Left renal pelvis (tissue), 4 donors: ENCODE data around the gene SCUBE1. TPM values are rescaled to one million over a fixed set of nuclear protein-coding genes. Genes with fewer than 3 reads are reported as not detected.
A peak's percentile ranks its signal among the peaks of the same experiment; 100 is the strongest.

ENCODE experiments used
- DNase-seq, 4 donors: peaks; one replicate each; pipeline ENCODE4 v3.0.0-alpha.2; 2013; ENCODE audit warnings: low read depth in 4 of 4, low spot score in 3 of 4
- polyA plus RNA-seq, 4 donors: library from polyadenylated mRNA; unstranded; fragments of 120-200 nt; gene quantifications; one replicate each; pipeline ENCODE4 v1.2.1, GENCODE V29; 2013; ENCODE audit not compliant: insufficient read length in 4 of 4

Gene SCUBE1
- polyA plus RNA-seq = 10 to 100 TPM in 2 of 4 donors, 1 to 10 TPM in 2; 7.7 to 42.2 (median 9.9) TPM

DNA sequence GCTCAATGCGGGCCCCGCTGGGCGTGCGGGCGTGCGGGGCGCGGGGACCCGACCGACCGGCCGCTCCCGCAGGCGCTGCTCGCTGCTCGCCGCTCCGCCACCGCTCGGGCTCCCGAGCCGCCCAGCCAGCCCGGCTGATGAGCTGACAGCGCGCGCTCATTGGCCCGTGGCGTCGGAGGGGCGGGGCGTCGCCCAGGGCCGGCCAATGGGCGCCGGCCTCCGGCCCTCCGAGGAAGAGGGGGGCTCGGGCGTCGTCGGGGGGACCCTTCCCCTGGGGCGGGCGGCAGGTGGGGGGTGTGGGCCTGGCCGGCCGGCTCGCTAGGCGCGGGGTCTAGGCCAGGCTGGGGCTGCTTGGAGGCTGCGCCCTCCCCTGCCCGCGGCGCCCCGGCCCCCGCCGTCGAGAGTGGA is at the start of gene SCUBE1:
SCUBE1 (minus strand) TSS at position 111 of the 408 bp plus-strand sequence. CDS start 111 bp downstream, outside the sequence.
- peak in 3 of 4 donors; percentile 45 to 54 (median 52) for DNase-seq

DNA sequence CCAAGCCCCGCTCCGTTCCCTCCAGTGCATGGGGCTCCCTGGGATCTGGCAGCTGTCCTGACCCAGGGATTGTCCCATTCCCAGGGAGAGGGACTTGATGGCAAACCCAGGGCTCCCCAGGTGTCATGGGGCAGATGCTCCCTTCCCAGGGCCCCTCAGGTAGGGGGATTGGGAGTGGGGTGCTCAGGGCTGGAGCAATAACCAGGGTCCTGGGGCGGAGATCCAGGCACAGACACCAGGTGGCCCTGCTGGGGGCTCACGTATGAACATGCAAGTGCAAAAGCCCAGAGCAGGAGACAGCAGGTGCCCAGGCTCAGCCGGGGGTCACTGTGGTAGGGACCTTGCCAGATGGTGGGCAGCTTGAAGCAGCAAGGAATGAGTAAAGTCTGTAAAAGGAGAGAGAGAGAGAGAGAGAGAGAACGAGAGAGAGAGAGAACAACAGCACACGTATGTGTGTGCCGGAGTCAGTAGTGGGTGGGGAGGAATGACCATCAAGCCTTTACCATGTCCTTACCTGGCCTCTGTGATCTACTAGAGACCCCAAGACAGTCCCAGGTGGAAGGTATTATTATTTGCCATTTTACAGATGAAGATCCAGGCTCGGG is 49.3 kb upstream of the SCUBE1 start:
- DNase-seq = no peak

DNA sequence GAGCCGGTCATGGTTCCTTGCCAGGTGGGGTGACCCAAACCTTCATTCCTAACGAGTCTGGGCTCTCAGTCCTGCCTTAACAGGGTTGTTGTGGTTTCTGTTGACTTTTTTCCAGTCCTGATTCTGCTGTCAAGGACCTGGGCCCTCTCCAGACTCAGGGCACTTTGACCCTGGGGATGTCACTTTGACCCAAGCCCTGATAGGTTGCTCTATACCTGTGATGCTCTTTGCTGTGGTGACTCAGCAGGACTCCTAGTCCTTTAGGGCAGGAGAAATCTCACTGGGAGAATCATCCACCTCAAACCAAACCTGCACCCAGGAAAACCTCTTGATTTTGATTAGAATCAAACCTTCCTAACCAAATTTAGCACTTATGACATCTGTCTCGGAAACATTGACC is 48.1 kb upstream of the SCUBE1 start:
- no peak for DNase-seq

DNA sequence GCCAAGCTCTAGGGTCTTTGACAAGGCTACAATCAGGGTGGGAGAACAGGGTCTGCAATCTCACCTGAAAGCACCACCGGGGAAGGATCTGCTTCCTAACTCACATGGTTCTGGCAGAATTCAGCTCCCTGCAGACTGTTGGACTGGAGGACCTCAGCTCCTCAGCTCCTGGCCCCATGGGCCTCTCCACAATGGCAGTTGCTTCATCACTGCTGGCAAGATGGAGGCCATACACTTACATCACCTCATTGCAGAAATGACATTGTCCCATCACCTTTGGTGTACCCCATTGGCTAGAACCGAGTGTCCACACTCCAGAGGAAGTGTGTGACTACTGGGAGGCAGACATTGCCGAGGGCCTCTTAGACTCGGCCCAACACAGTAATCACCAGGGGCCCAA is 47.7 kb upstream of the SCUBE1 start:
- no peak for DNase-seq

DNA sequence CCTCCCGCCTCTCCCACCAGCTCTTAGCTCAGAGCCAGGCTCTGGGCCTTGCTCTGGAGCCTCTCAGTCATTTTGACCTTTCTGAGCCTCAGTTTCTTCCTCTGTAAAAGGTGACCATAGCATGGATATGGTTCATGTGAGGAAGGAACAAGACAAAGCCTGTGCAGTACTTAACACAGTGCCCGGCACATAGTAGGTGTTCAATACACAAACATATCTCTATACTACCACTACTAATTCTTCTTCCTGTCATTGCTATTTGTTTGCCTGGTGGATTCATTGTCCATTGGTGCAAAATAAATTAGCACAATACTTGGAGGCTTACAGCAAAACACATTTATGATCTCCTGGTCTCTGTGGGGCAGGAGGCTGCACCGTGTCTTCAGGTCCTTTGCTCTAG is 47.0 kb upstream of the SCUBE1 start:
- no peak for DNase-seq

DNA sequence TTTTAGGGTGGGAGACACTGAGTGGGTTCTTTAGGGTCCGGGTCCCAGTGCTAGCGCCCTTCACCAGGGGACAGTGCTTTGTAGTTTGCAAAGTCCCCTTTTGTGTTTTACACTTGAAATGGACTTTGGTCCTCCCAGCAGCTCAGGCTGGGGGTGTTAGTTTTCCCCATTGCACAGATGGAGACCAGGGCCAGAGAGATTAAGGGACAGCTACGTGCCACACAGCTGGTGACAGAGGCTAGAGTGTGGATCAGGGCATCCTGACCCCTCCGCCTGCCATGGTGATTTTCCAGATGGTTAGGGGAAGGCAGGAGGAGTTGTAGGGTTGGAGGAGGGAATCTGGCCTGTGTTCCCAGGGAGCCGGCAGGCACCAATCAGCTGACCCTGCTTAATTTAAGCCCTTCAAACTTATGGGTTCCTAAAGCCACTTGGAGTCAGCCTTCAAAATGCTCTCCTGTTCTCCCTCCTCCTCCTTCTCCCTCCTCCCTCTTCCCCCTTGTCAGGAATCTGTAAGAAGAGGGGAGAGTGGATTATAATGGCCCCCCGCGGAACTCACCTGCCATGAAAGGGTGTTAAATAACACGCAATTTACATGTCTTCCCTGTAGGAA is 46.2 kb upstream of the SCUBE1 start:
- DNase-seq = no peak

DNA sequence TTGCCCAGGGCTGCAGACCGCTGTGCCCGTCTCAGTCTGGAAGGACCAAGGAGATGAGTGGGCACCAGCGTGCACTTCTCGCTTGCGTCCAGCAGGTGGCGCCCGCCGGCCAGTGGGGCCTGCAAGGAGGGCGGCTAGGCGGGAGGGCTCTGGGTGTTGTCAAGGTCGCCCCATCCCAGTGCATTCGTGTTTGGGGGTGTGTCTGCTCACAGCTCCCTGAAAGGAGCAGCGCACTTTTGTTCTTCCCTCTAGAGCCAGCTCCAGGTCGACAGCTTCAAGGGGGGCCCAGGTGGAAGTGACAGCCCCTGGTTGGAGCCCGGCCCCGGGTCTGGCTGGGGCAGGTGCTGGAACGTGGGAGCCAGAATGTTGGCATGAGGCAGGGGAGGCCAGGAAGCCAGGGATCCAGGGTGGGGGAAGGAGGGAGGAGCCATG is 45.3 kb upstream of the SCUBE1 start:
- no peak for DNase-seq

DNA sequence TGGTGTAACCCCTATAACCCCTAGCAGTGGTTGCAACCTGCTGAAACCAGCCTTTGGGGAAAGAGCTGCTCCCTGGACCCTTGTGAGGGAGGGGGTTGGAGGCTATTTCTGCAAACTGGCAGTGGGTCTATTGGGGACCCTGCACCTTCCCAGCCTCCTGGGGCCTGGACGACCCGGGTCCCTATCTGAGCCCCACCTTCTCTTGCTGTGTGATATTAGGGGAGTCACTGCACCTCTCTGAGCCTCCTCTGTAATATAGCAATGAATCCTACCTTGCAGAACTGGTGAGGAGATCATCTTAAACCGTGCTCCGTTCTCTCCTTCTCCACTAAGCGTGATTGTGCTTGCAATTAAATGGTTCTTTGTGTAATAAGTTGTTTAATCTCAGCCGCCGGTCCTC is 44.6 kb upstream of the SCUBE1 start:
- no peak for DNase-seq

DNA sequence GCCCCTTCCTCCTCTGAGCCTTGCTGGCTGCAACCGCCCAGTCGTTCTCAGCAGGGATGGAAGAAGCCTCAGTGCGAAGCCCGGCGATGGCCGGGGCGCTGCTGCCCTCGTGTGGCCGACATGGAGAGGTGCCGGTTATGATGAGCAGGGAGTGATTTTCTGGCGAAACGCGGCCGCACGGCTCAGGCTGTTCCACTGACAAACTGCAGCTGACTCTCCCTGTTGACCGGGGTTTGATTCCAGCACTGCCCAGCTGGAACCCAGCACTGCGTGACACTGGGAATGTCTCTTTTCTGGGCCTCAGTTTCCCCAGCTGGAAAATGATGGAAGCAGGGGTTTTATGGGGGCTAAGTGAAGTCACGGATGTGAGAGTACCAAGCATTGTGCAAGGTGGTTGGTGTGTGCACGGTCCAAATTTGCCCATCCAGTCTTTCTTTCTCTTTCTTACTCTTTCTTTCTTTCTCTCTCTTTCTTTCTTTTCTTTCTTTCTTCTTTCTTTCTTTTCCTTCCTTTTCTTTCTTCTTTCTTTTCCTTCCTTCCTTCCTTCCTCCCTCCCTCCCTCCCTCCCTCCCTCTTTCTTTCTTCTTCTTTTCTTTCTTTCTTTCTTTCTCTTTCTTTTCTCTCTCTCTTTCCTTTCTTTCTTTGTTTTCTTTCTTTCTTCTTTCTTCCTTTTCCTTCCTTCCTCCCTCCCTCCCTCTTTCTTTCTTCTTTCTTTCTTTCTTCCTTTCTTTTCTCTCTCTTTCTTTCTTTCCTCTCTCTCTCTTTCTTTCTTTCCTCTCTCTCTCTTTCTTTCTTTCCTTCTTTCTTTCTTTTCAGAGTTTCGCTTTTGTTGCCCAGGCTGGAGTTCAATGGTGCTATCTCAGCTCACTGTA is 42.8 kb upstream of the SCUBE1 start:
- peak; percentile 56 to 74 (median 66) for DNase-seq

DNA sequence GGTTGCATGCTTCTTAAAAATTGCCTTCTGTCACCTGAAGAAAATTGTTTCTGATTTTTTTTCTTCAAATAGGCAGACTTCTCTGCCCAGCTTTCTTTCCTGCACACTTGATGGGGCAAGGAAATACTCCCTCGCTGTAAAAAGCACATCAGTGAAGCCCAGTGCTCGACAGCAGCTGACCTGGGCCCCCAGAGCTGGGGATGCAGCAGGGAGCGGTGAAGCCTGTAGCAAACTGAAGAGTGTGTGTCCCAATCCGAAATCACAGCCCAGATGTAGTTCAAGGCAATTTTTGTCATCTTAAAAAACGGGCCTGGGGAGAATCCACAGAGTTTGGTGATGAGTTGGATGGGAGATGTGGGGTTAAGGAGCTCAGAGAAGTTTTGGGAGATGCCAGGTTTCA is 41.7 kb upstream of the SCUBE1 start:
- no peak for DNase-seq

DNA sequence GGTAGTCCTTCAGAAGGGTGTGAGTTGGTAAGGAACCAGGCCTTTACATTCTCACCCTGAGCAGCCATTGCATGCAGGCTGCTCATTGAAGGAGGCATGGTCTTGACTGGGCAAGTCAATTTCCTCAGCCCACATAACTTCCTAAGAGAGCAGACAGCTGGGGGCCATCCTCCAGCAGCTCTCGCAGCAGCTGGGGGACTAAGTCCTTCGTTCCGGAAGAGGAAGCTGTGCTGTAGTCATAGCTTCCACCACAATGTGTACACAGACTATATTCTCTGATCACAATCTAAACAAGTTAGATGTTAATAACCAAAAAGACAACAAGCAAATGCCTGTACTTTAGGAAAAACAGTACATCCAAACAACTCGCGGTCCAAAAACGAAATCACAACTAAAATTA is 38.5 kb upstream of the SCUBE1 start:
- DNase-seq = no peak

DNA sequence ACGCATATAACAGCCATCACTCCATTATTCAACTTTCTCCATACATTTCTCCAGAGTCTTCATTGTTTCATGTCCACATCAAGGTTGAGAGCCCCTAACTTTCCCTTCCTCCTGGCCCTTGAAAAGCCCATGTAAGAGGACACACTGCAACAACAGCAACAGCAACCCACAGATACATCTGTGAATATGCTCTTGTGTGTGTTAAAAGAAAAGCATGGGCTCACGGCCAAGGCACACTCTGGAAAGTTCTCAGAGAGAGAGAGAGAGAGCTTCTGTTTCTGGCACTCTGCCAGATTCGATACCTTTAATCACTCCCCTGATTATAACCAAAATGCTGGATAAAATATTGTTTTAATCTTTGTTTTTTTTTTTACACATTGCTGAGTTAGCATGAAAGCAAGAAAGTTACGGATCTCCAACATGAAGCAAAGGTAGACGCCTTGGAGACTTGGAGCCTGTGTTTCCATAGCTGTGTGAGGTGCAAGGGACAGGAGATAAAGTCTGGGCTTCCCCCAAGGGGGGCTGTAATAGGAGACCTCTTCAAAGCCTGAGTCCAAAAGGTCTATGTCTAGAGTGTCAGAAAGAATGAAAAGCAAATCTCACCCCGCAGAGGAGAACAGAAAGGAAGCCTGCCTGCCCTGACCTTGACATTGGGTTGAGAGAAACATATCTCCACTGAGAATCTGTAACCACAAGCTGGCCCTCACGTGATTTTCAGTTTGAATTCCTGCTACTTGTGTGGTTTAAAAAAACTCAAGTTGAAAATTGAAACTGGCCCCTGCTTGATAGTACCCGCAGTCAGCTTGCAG is 34.9 kb upstream of the SCUBE1 start:
- DNase-seq = peak in 1 of 4 donors; percentile 47

DNA sequence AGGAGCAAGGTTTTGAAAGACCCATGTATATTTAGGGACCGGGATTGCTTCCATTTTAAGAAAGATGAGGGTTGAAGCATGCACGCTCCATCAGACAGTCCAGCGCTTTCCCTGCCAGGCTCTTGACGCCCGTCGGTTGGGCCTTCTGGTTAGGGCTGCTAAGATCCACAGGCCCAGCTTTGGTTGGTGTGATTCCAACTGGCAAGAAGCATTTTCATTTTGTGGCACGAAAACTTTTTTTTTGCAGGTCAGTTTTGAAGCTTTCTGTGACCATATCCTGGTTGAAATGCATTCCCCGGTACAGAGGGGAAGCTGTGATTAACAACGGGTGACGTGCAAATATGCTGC is 34.4 kb upstream of the SCUBE1 start:
- DNase-seq = no peak

DNA sequence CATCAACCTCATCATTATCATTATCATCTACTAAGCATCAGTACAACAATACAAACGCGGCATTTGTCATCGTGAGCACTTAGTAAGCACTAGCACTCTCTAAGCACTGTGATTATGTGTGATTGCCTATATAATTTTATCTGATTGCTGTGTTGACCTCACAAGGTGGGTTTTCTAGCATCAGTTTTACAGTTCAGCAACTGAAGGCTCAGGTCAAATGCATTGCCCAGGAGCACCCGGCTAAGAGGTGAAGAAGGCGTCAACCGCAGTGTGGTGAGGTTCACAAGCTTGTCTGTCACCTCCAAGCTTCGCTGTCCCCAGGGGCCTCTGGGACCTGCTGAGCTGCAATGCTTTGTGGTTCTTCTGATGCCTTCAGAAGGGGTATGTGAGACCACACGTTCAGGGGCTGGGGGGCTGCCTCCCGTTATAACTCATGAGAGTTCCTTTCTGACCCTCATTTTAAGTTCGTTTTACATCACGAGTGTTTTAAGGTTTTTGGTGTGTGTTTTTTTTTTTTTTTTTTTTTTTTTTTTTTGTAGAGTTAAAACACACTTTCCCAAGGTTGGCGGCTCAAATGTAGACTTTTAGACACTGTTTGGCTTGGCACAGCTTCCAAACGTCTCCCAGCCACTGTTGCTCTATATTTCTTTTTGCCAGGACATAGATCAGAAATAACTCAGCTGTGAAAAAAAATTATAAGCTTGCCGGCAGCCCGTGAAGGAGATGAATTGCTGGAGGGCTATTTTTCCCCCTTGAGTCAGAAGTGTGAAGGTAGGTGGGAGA is 33.8 kb upstream of the SCUBE1 start:
- DNase-seq = no peak

DNA sequence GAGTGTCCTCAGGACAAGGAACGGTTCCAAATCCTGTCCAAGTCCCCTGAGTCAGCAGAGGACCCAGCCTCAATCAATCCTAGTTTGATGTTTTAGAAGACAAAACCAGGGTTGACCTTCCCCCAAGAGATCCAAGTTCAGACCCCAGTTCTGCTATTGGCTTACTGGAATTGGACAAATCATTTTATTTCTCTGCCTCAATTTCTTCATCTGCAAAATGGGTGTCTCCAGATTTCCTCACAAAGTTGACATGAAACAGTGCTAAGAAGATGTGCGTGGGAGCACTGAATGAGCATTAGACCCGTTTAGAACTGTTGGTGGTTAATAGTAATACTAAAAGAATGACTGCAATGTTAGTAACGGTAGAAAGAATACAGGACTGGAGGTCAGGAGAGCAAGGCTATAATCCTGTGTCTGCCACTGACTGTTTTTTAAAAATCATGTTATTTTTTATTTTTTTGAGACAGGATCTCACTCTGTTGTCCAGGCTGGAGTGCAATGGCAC is 32.8 kb upstream of the SCUBE1 start:
- DNase-seq = no peak

DNA sequence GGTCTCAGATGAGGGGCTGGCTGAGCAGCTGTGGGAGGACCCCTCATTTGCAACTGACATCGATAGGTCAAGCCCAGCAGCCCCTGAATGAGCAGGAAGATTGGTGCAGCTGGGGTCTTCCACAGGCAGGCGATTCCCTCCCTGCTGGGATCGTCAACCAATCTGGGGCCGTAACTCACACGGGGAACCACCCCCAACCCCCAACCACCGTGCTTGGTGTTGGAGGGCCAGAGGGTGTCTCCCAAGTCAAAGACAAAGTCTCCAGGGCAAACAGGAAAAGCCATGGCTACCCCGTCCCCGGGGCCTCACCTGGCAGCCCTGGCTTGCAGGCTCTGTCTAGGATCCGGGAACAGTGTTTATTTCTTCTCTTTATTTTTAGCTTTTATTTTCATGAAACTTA is 26.9 kb upstream of the SCUBE1 start:
- no peak for DNase-seq

DNA sequence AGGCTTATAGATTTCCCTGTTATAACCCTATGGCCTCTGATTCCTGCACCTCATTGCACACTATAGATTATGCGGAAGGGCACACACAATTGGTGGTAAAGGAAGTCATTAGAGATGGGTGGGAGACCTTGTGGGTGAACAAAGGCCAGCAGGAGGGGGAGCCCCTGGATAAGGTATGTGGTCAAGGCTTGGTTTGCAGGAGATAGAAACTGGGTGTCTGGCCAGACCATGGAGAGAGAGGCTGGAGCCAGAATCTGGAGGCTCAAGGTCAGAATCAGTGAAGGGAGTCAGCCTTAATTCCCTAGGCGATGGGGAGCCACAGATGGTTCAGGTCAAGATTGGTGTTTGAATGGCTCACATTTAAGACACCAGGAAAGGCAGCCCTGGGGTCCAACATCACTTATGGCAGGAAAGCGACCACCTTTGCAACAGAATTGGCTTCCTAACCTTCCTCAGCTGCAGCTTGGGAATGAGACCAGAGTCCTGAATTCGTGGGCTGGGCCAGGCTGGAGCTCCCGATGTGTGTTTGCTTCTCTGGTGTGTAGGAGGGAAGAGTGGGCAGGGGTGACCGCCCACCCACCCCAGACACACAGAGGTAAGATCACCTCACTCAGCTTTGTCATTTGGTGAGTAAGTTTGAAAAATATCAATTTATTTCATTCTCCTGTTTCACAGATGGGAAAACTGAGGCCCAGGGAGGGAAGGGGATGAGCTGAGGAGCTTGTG is 22.7 kb upstream of the SCUBE1 start:
- no peak for DNase-seq

DNA sequence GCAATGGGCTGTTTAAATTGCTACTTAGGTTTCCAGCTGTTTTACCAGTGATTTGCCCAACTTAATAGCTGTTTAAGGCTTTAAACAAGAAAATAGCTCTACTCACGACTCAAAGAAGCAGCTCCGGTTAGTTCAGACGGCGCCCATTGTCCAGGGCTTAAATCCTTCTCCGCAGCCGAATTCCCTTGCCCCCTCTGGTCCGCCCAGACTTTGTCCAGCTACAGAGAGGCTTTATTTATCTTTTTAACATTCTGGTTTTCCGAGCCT is 20.9 kb upstream of the SCUBE1 start:
- DNase-seq = no peak

DNA sequence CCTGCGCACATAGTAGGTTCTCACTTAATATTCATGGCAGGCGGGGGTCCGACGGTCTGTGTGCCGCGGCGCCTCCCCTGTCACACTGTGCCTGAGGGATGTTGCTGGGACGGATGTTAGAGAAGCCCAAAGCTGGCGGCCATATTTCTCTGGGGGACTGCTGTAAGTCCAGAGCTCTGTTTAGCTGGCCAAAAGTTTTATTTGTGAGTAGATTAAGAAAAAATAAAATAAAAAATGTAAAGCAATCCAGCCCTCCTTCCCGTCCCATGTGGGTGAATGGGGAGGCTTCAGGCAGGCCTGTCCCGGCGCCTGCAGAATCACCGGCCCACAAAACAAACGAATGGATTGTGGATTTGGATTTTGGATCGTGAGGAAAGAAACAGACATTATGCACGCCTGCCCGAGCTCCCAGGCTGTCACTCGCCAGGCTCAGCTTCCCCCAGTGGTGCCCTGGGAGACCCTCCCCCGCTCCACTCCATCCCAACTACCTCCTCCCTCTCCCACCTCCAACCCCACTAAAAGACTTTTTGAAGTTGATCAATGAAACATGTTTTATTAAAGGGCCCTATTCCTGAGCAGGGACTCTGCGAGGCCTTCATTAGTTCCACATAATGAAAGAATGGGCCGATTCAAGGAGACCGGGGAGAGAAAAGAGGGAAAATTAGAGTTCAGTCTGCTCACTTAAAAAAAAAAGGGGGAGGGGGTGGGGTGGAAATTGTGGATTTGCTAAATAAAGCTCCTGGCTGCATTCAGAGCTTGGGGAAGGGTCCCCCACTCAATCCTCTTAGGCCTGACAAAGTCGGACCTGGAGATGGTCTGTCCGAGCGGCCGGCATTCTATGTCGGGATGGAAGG is 20.4 kb upstream of the SCUBE1 start:
- no peak for DNase-seq
